ENCODE data around the gene POLR3E.

Gene POLR3E

GRCh38 chr16:22297114-22297870, at the start of gene POLR3E:
POLR3E (plus strand) TSS chr16:22297409; CDS start chr16:22302969, 5,560 bp downstream.
- DNase-seq (ENCODE audit: low spot score): peak; percentile 98

GRCh38 chr16:22250522-22250921, 46.7 kb upstream of the POLR3E start:
- no peak for DNase-seq (ENCODE audit: low spot score)

GRCh38 chr16:22252317-22252716, 44.9 kb upstream of the POLR3E start:
- no peak for DNase-seq (ENCODE audit: low spot score)

GRCh38 chr16:22253272-22253671, 43.9 kb upstream of the POLR3E start:
- DNase-seq (ENCODE audit: low spot score): no peak

- no peak for DNase-seq (ENCODE audit: low spot score)
These were observed 41.9 kb upstream of the POLR3E start for GRCh38 chr16:22255335-22255734.

GRCh38 chr16:22257440-22257839, 39.8 kb upstream of the POLR3E start:
- DNase-seq (ENCODE audit: low spot score): no peak

GRCh38 chr16:22260490-22260889, 36.7 kb upstream of the POLR3E start:
- DNase-seq (ENCODE audit: low spot score): no peak

GRCh38 chr16:22262460-22262859, 34.7 kb upstream of the POLR3E start:
- no peak for DNase-seq (ENCODE audit: low spot score)

- no peak for DNase-seq (ENCODE audit: low spot score)
These were observed 32.4 kb upstream of the POLR3E start for GRCh38 chr16:22264786-22265185.

GRCh38 chr16:22265351-22265750, 31.9 kb upstream of the POLR3E start:
- no peak for DNase-seq (ENCODE audit: low spot score)

GRCh38 chr16:22266546-22266945, 30.7 kb upstream of the POLR3E start:
- no peak for DNase-seq (ENCODE audit: low spot score)

- no peak for DNase-seq (ENCODE audit: low spot score)
These were observed 29.4 kb upstream of the POLR3E start for GRCh38 chr16:22267764-22268163.

GRCh38 chr16:22270525-22270924, 26.7 kb upstream of the POLR3E start:
- no peak for DNase-seq (ENCODE audit: low spot score)

GRCh38 chr16:22272870-22273650, 24.1 kb upstream of the POLR3E start:
- DNase-seq (ENCODE audit: low spot score): no peak

- no peak for DNase-seq (ENCODE audit: low spot score)
These were observed 22.3 kb upstream of the POLR3E start for GRCh38 chr16:22274916-22275315.

- no peak for DNase-seq (ENCODE audit: low spot score)
These were observed 18.6 kb upstream of the POLR3E start for GRCh38 chr16:22278441-22279230.

- no peak for DNase-seq (ENCODE audit: low spot score)
These were observed 14.8 kb upstream of the POLR3E start for GRCh38 chr16:22282254-22282892.

- no peak for DNase-seq (ENCODE audit: low spot score)
These were observed 12.6 kb upstream of the POLR3E start for GRCh38 chr16:22284637-22285036.

GRCh38 chr16:22285080-22285479, 12.1 kb upstream of the POLR3E start:
- no peak for DNase-seq (ENCODE audit: low spot score)

- no peak for DNase-seq (ENCODE audit: low spot score)
These were observed 6.2 kb upstream of the POLR3E start for GRCh38 chr16:22291020-22291419.

- DNase-seq (ENCODE audit: low spot score): no peak
These were observed 5.3 kb upstream of the POLR3E start for GRCh38 chr16:22291860-22292318.

- no peak for DNase-seq (ENCODE audit: low spot score)
These were observed 4.9 kb upstream of the POLR3E start for GRCh38 chr16:22292320-22292719.

All from germinal center (tissue), 1 donor.